ENCODE results near the gene DAPK1. TPM values are rescaled to one million over a fixed set of nuclear protein-coding genes. Genes with fewer than 3 reads are reported as not detected.

Gene DAPK1
- total and polyA plus RNA-seq, 2 experiments from 2014 or later: 44.4 to 62.3 TPM

DNA sequence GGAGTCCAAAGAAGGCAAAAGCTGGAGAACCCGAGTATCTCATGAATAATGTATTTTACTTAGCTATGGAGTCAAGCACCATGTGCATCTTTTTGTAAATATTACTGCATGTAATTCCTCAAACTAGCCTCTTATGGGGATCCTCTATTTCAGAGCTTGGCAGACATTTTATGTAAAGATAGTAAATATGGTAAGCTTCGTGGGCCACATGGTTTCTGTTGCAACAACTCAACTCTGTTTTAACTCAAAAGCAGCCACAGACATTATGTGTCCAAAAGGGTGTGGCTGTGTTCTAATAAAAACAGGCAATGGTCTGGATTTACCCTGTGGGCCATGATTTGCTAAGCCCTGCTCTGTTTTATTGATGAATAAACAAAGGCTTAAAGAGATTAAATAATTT lies 17.3 kb downstream of the DAPK1 start:
- no peak for TF ChIP-seq EZH2 (IDR thresholded peaks at IDR 0.05; ENCODE audit: borderline replicate concordance)
- no peak for TF ChIP-seq EZH2phosphoT487 (IDR thresholded peaks at IDR 0.05; ENCODE audit: low read depth, severe bottlenecking, unreplicated experiment)
- TF ChIP-seq, protein P1, sequence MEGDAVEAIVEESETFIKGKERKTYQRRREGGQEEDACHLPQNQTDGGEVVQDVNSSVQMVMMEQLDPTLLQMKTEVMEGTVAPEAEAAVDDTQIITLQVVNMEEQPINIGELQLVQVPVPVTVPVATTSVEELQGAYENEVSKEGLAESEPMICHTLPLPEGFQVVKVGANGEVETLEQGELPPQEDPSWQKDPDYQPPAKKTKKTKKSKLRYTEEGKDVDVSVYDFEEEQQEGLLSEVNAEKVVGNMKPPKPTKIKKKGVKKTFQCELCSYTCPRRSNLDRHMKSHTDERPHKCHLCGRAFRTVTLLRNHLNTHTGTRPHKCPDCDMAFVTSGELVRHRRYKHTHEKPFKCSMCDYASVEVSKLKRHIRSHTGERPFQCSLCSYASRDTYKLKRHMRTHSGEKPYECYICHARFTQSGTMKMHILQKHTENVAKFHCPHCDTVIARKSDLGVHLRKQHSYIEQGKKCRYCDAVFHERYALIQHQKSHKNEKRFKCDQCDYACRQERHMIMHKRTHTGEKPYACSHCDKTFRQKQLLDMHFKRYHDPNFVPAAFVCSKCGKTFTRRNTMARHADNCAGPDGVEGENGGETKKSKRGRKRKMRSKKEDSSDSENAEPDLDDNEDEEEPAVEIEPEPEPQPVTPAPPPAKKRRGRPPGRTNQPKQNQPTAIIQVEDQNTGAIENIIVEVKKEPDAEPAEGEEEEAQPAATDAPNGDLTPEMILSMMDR (IDR thresholded peaks at IDR 0.05; ENCODE audit: poor library complexity): no peak
- peak; percentile 40 for DNase-seq (ENCODE audit: low spot score)
- Histone ChIP-seq H3K36me3 (replicated peaks; ENCODE audit: insufficient read depth, low read depth) (no peaks in the 10 kb centered on the region), H3K27me3 (no peaks in the 10 kb centered on the region), H3K4me1 (ENCODE audit: insufficient read depth) (peaks cover 23% of the 10 kb centered on the region), H3K9me3 (ENCODE audit: low read depth) (no peaks in the 10 kb centered on the region), H3K27ac (peak overlapping the region; percentile 70), H2AFZ (no peak overlapping the region), H3K4me3 (no peak overlapping the region), H3K4me2 (no peak overlapping the region), H3K79me2 (peaks cover 64% of the 10 kb centered on the region), H4K20me1 (ENCODE audit: insufficient read depth, poor library complexity, severe bottlenecking) (no peaks in the 10 kb centered on the region), H3K9me2 (replicated peaks; ENCODE audit: insufficient read depth) (no peaks in the 10 kb centered on the region)
- WGBS (ENCODE audit: low lambda C conversion rate, missing lambda C conversion rate): 64% methylated on average over 2 of the region's 2 CpGs

DNA sequence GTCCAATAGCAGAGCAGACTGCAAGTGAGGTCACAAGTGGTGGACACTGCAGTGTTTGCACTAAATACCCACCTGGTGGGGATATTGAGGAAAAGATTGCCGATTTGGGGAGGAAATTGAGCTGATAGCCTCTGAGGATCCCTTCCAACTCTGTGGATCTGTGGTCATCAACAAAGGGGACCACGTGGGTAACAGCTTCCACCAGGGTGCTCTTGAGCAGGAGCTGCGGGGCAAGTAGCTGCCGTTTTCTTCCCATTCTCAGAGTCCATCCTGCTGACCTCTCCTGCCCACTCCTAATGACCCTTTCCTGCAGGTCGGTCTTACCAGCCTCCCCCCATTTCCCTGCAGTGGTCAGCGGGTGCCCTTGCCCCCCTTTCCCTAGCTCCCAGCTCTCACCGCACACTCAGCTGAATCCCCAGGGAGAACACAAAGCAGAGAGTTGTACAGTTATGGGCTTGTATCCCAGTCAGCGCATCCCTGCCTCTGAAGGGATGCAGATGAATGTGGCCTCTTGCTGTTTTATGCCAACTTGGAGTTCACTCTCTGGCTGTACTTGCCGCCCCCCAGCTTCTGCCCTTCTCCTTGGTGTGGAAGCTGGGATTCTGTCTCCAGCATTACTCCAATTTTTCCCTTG lies 18.0 kb downstream of the DAPK1 start:
- Histone ChIP-seq H3K79me2 (peaks cover 64% of the 10 kb centered on the region), H4K20me1 (ENCODE audit: insufficient read depth, poor library complexity, severe bottlenecking) (no peaks in the 10 kb centered on the region), H3K9me3 (ENCODE audit: low read depth) (no peaks in the 10 kb centered on the region), H3K27me3 (no peaks in the 10 kb centered on the region), H3K4me3 (no peak overlapping the region), H3K27ac (peak overlapping the region; percentile 70), H2AFZ (no peak overlapping the region), H3K9me2 (replicated peaks; ENCODE audit: insufficient read depth) (no peaks in the 10 kb centered on the region), H3K4me2 (no peak overlapping the region), H3K36me3 (replicated peaks; ENCODE audit: insufficient read depth, low read depth) (no peaks in the 10 kb centered on the region), H3K4me1 (ENCODE audit: insufficient read depth) (peaks cover 23% of the 10 kb centered on the region)
- TF ChIP-seq, protein P1 (IDR thresholded peaks at IDR 0.05; ENCODE audit: poor library complexity): no peak
- TF ChIP-seq EZH2phosphoT487 (IDR thresholded peaks at IDR 0.05; ENCODE audit: low read depth, severe bottlenecking, unreplicated experiment): no peak
- no peak for TF ChIP-seq EZH2 (IDR thresholded peaks at IDR 0.05; ENCODE audit: borderline replicate concordance)
- no peak for DNase-seq (ENCODE audit: low spot score)
- 86% methylated on average over 9 of the region's 9 CpGs for WGBS (ENCODE audit: low lambda C conversion rate, missing lambda C conversion rate)

DNA sequence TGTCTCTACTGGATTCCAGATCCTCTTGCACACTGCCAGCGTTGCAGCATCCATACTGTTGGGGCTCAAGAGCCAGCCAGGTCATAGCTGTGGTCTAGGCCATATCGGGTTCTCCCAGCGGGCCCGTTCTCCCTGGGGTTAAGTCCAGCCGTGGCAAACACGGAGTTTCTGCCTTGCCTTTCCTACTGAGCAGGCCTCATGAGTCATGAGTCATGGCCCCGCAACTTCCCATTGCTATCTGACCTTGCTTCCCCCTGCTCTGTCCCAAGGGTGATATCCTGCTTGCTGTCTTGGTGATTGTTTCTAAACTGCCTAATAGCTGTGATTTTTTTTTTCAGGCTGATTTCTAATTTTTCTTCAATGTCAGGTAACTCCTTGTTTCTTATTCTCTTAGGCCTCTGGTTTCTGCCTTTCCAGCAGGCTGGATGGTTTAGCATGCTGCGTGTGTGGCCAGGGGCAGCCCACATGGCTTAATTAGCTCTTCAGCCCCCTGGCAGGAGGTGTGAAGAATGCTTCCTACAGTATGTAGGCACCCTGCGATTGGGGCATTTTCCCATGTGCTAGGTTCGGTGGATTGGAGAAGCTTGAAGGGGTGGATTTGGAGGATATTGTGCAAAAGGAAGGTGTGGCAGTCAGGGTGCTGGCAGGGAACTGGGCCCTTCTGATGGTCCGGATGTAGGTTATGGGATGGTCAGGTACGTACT lies 18.7 kb downstream of the DAPK1 start:
- Histone ChIP-seq H3K9me2 (replicated peaks; ENCODE audit: insufficient read depth) (no peaks in the 10 kb centered on the region), H3K9me3 (ENCODE audit: low read depth) (no peaks in the 10 kb centered on the region), H3K27ac (peak overlapping the region; percentile 70), H3K4me3 (no peak overlapping the region), H3K27me3 (no peaks in the 10 kb centered on the region), H2AFZ (no peak overlapping the region), H3K36me3 (replicated peaks; ENCODE audit: insufficient read depth, low read depth) (no peaks in the 10 kb centered on the region), H3K79me2 (peaks cover 64% of the 10 kb centered on the region), H4K20me1 (ENCODE audit: insufficient read depth, poor library complexity, severe bottlenecking) (no peaks in the 10 kb centered on the region), H3K4me1 (ENCODE audit: insufficient read depth) (peaks cover 23% of the 10 kb centered on the region), H3K4me2 (no peak overlapping the region)
- 67% methylated on average over 12 of the region's 12 CpGs for WGBS (ENCODE audit: low lambda C conversion rate, missing lambda C conversion rate)
- TF ChIP-seq, protein P1 (IDR thresholded peaks at IDR 0.05; ENCODE audit: poor library complexity): no peak
- TF ChIP-seq EZH2 (IDR thresholded peaks at IDR 0.05; ENCODE audit: borderline replicate concordance): no peak
- no peak for TF ChIP-seq EZH2phosphoT487 (IDR thresholded peaks at IDR 0.05; ENCODE audit: low read depth, severe bottlenecking, unreplicated experiment)
- DNase-seq (ENCODE audit: low spot score): peak; percentile 74
